Duodenal mucosa (tissue), 2 donors: ENCODE results near the gene KIF13A.
A peak's percentile ranks its signal among the peaks of the same experiment; 100 is the strongest.
"Not testable (repeated sequence)": the region's sequence is repeated elsewhere in the genome, so short reads cannot be mapped to it uniquely, and the experiment has no call there.

ENCODE experiments used
- H3K27ac ChIP-seq: one replicate; pipeline ENCODE4 v1.7.0; 2013; ENCODE audit warnings: low read depth, low read length
- H3K27me3 ChIP-seq, 2 donors: one replicate each; pipeline ENCODE4 v1.7.0; 2013; ENCODE audit warnings: low read length in 2 of 2, control low read depth in 1 of 2; ENCODE audit not compliant: insufficient read depth in 2 of 2, control insufficient read depth in 1 of 2
- H3K36me3 ChIP-seq, 2 donors: one replicate each; pipeline ENCODE4 v1.7.0; 2013; ENCODE audit warnings: low read length in 2 of 2, control low read depth in 1 of 2; ENCODE audit not compliant: insufficient read depth in 2 of 2, control insufficient read depth in 1 of 2
- H3K4me1 ChIP-seq, 2 donors: one replicate each; pipeline ENCODE4 v1.7.0; 2013; ENCODE audit warnings: low read length in 2 of 2, control low read depth in 1 of 2; ENCODE audit not compliant: insufficient read depth in 2 of 2, control insufficient read depth in 1 of 2
- H3K4me3 ChIP-seq, 2 donors: one replicate each; pipeline ENCODE4 v1.7.0; 2013; ENCODE audit warnings: low read length in 2 of 2, low read depth in 1 of 2
- H3K9ac ChIP-seq, 2 donors: one replicate each; pipeline ENCODE4 v1.7.0; 2013; ENCODE audit warnings: low read length in 2 of 2, low read depth in 1 of 2
- H3K9me3 ChIP-seq, 2 donors: one replicate each; pipeline ENCODE4 v1.7.0; 2013; ENCODE audit warnings: low read length in 2 of 2, control low read depth in 1 of 2; ENCODE audit not compliant: control insufficient read depth in 1 of 2

Gene KIF13A

DNA sequence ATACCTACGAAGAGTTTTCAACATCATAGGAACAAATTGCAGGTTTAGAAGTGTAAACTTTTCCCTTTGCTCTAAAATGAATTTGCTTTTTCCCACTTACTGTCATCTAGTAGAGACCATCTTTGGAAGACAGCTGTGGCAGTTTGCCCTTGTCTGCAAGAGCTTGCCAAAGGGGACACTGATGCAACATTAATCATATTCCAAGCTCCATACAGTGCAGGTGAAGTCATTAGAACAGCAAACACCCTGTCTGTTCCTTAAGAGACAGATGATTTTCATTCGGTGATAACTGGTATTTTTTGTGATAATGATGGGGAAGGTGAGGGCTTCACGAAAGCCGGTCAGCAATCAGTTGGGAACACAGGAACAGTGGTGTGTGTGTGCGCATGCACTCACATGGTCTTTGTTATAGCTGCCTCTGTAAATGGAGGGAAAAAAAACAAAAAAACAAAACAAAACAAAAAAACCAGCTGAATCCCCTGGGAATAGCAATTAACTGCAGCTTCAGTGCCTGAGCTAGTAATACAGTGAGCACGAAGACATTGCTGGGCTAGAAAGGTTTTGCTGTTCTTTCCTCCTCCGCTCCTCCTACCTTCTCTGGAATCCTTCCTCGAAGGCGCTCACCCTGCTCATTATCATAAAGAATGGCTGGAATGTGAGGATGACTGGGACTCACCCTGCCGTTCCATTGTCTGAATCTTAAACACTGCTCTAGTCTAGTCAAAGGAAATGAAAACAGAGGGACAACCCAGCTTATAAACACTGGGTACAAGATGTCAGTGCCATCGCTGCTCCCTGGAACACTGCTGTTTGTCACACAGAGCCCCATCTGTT, 35.2 kb upstream of the KIF13A start:
- no peaks in the 10 kb centered on the region for H3K27me3 ChIP-seq
- H3K9me3 ChIP-seq, result no peaks in the 10 kb centered on the region
- no peaks in the 10 kb centered on the region for H3K36me3 ChIP-seq
- H3K4me1 ChIP-seq, result no peaks in the 10 kb centered on the region
- no peak overlapping the region for H3K4me3 ChIP-seq
- H3K9ac ChIP-seq, result no peak overlapping the region
- no peak overlapping the region for H3K27ac ChIP-seq

DNA sequence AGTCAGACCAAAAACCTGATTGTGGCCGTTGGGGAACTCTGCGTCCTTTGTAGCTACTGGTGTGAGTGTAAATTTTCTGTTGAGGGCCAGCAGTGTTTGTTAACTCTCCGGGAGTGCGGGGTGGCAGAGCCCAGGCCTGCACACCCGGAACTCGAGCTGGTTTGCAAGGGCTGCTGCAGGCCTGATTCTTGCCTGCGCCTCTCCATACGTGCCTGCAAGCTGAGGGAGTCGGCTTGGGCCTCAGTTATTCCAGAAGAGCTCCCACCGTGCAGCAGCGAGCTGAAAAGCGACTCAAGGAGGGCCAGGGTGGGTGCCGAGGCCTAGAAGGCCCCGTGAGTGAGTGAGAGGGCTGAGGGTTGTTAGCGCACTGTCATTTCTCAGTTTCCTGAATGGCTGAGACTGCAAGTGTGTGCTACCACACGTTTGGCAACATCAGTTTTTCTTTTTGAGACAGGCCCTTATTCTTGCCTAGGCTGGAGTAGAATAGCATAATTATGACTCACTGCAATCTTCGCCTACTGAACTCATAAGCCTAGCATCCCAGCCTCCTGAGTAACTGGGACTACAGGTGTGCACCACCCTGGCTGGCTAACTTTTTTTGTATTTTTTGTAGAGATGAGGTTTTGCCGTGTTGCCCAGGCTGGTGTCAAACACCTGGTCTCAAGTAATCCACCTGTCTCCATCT, 33.9 kb upstream of the KIF13A start:
- Histone ChIP-seq H3K9ac (no peak overlapping the region), H3K4me1 (no peaks in the 10 kb centered on the region)

DNA sequence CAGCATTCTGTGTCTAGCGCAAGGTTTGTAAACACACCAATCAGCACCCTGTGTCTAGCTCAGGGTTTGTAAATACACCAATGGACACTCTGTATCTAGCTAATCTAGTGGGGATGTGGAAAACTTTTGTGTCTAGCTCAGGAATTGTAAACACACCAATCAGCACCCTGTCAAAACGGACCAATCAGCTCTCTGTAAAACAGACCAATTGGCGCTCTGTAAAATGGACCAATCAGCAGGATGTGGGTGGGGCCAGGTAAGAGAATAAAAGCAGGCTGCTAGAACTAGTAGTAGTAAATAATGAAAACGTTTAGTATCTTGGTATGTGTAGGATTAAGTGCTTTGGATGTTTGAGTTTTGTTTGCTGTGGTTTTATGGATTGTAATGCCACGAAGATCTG, 33.1 kb upstream of the KIF13A start:
- H3K9me3 ChIP-seq, H3K36me3 ChIP-seq, H3K9ac ChIP-seq, H3K4me3 ChIP-seq, H3K27me3 ChIP-seq, H3K27ac ChIP-seq, H3K4me1 ChIP-seq: not testable (repeated sequence)

More for the DNA sequence above, 33.9 kb upstream of the KIF13A start:
- Histone ChIP-seq H3K27me3 (no peaks in the 10 kb centered on the region), H3K36me3 (no peaks in the 10 kb centered on the region), H3K9me3 (no peaks in the 10 kb centered on the region), H3K27ac (no peak overlapping the region), H3K4me3 (no peak overlapping the region)

DNA sequence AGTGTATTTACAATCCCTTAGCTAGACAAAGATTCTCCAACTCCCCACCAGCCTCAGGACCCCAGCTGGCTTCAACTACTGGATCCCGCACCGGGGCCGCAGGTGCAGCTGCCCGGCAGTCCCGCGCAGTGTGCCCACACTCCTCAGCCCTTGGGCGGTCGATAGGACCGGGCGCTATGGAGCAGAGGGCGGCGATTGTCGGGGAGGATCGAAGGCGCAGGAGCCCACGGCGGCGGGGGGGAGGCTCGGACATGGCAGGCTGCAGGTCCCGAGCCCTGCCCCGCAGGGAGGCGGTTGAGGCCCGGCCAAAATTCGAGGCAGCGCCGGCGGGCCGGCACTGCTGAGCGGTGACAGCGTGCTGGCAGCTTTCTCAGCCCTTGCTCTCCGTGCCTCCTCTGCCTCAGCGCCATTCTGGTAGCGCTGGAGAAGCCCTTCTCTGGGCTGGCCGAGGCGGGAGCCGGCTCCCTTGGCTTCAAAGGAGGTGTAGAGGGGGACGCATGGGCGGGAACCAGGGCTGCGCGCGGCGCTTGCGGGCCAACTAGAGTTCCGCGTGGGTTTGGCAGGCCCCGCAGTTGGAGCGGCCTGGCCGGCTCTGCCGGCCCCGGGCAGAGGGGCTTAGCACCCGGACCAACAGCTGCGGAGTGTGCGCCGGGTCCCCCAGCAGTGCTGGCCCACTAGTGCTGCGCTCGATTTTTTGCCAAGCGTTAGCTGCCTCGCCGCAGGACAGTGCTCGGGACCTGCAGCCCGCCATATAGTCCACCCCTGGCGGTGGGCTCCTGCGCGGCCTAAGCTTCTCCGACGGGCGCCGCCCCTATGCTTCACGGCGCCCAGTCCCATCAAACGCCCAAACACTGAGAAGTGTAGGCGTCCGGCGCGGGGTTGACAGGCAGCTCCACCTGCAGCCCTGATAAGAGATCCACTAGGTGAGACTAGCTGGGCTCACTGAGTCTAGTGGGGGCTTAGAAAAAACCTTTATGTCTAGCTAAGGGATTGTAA, 32.4 kb upstream of the KIF13A start:
- no peaks in the 10 kb centered on the region for H3K27me3 ChIP-seq
- no peak overlapping the region for H3K9ac ChIP-seq
- H3K4me3 ChIP-seq, result peak overlapping the region in 1 of 2 donors; percentile 25
- no peaks in the 10 kb centered on the region for H3K4me1 ChIP-seq
- H3K9me3 ChIP-seq, result no peaks in the 10 kb centered on the region
- no peak overlapping the region for H3K27ac ChIP-seq
- H3K36me3 ChIP-seq, result no peaks in the 10 kb centered on the region

DNA sequence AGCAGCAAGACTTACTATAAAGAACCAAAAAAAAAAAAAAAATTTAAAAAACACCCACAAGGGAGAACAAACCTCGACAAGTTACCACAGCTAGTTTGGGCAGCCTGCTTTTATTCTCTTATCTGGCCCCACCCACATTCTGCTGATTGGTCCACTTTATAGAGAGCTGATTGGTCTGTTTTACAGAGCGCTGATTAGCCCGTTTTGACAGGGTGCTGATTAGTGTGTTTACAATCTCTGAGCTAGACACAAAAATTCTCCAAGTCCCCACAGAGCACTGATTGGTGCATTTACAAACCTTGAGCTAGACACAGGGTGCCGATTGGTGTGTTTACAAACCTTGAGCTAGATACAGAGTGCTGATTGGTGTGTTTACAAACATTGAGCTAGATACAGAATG, 31.7 kb upstream of the KIF13A start:
- not testable (repeated sequence) for H3K4me3 ChIP-seq, H3K27me3 ChIP-seq, H3K36me3 ChIP-seq, H3K27ac ChIP-seq, H3K9me3 ChIP-seq, H3K9ac ChIP-seq, H3K4me1 ChIP-seq

DNA sequence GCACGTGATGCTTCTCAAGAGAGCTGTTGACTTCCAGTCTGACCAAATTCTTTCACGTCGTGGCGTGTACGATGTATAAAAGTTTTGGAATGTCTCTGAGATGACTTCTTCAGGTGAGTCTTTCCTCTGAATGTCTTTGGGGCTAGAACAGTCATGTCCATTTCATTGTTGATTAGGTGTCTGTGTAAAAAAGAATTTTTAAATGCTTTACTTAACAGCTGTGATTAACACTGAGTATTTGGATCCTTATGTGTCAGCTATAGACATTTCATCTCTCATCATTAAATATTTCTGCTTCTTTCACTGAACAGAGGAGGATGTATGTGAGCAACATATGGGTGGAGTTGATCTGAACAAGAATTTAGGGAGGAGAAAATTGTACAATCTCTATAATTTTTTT, 29.3 kb upstream of the KIF13A start:
- Histone ChIP-seq H3K27ac (no peak overlapping the region), H3K4me1 (no peaks in the 10 kb centered on the region), H3K27me3 (no peaks in the 10 kb centered on the region), H3K36me3 (no peaks in the 10 kb centered on the region), H3K9ac (no peak overlapping the region), H3K4me3 (no peak overlapping the region), H3K9me3 (no peaks in the 10 kb centered on the region)

DNA sequence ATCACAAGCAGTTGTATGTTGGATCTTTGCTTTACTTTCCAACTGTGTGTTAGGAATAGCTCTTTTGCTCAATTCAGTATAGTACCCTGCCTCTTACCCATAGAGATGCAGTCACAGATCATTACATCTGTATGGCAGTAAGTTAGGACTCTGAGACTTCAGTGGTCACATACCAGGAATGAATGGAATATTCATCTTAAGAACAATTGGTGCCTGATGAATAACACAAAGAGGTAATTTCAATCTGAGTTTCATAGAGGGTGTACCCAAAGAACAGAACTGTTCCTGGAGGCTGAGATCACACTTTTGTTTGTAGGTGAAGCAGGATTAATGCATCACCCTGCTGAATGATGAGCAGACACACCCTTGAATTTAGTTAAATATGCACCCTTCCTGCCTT, 28.7 kb upstream of the KIF13A start:
- Histone ChIP-seq H3K9ac (no peak overlapping the region), H3K27me3 (no peaks in the 10 kb centered on the region), H3K9me3 (no peaks in the 10 kb centered on the region), H3K36me3 (no peaks in the 10 kb centered on the region), H3K27ac (no peak overlapping the region), H3K4me3 (no peak overlapping the region), H3K4me1 (no peaks in the 10 kb centered on the region)

DNA sequence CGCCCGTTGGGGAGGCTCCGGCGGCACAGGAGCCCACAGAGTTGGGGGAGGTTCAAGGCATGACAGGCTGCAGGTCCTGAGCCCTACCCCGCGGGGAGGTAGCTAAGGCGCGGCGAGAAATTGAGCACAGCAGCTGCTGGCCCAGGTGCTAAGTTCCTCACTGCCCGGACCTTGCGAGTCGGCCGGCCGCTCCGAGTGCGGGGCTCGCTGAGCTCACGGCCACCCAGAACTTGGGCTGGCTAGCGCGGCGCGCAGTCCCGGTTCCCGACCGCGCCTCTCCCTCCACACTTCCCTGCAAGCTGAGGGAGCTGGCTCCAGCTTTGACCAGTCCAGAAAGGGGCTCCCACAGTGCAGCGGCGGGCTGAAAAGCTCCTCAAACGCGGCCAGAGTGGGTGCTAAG, 23.9 kb upstream of the KIF13A start:
- Histone ChIP-seq H3K27me3 (no peaks in the 10 kb centered on the region), H3K36me3 (no peaks in the 10 kb centered on the region), H3K9ac (no peak overlapping the region), H3K4me1 (no peaks in the 10 kb centered on the region), H3K4me3 (no peak overlapping the region), H3K27ac (no peak overlapping the region), H3K9me3 (no peaks in the 10 kb centered on the region)

DNA sequence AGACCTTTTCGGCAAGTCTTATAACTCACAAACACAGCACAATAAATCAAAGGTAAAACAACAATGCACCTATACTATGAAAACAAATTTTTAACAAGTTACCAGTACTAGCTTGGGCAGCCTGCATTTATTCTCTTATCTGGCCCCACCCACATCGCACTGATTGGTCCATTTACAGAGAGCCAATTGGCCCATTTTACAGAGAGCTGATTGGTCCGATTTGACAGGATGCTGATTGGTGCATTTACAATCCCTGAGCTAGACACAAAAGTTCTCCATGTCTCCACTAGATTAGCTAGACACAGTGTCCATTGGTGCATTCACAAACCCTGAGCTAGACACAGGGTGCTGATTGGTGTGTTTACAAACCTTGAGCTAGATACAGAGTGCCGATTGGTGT, 23.1 kb upstream of the KIF13A start:
- H3K4me1 ChIP-seq, H3K36me3 ChIP-seq, H3K4me3 ChIP-seq, H3K9me3 ChIP-seq, H3K27me3 ChIP-seq, H3K9ac ChIP-seq, H3K27ac ChIP-seq: not testable (repeated sequence)
